Heart left ventricle (tissue), 16 donors: ENCODE measurements around the gene NAP1L4. TPM values are rescaled to one million over a fixed set of nuclear protein-coding genes. Genes with fewer than 3 reads are reported as not detected.

Experiments used
- ATAC-seq, 4 donors: fragments of 200-7000 bp; cut with Tn5 transposase; one replicate each; pipeline ENCODE4 v1.9.1; 2020 to 2022; ENCODE audit warnings: moderate library complexity in 4 of 4, mild to moderate bottlenecking in 3 of 4, moderate number of reproducible peaks in 1 of 4
- DNase-seq, 5 donors: peaks; one replicate each; pipeline ENCODE4 v3.0.0-alpha.2; 2020
- H3K27ac ChIP-seq, 12 donors: fragments of 200-600 bp; sonication (generic) in 4 of 12; one replicate each; pipeline versions ENCODE4 v1.5.0 to v1.8.0; 2016 to 2022; ENCODE audit warnings: mild to moderate bottlenecking in 2 of 12
- H3K27me3 ChIP-seq, 9 donors: fragments of 200-600 bp; sonication (generic) in 2 of 9; one replicate each; pipeline versions ENCODE4 v1.5.1 to v1.8.0; 2016 to 2022; ENCODE audit warnings: mild to moderate bottlenecking in 3 of 9
- H3K36me3 ChIP-seq, 9 donors: fragments of 200-600 bp; sonication (generic) in 2 of 9; one replicate each; pipeline versions ENCODE4 v1.5.0 to v1.8.0; 2018 to 2022; ENCODE audit warnings: mild to moderate bottlenecking in 2 of 9
- H3K4me1 ChIP-seq, 12 donors: fragments of 200-600 bp; sonication (generic) in 4 of 12; one replicate each; pipeline versions ENCODE4 v1.5.0 to v1.8.0; 2016 to 2022; ENCODE audit warnings: mild to moderate bottlenecking in 3 of 12
- H3K4me3 ChIP-seq, 12 donors: fragments of 200-600 bp; sonication (generic) in 4 of 12; one replicate each; pipeline versions ENCODE4 v1.5.0 to v1.8.0; 2017 to 2022; ENCODE audit warnings: mild to moderate bottlenecking in 9 of 12, moderate library complexity in 4 of 12
- H3K9me3 ChIP-seq, 12 donors: fragments of 200-600 bp; sonication (generic) in 4 of 12; one replicate each; pipeline versions ENCODE4 v1.5.0 to v1.8.0; 2016 to 2022; ENCODE audit warnings: mild to moderate bottlenecking in 1 of 12
- POLR2A ChIP-seq, 2 donors: fragments of 450-650 bp; IDR thresholded peaks; one replicate each; pipeline ENCODE4 v1.6.1; 2017; ENCODE audit warnings: antibody characterized with exemption in 2 of 2, mild to moderate bottlenecking in 2 of 2, moderate library complexity in 2 of 2
- WGBS, 4 donors: extraction: QIAGEN DNeasy Blood & Tissue Kit in 2 of 4; methylation state at CpG; one replicate each; pipeline versions ENCODE4 v1.1.5 to v1.1.7; 2013 to 2018; 5-methylcytosine and 5-hydroxymethylcytosine counted together
- intact Hi-C, 10 donors: fragments of 100-400 bp; cut with DNase I; formaldehyde crosslinking; loops; one replicate each; pipeline versions ENCODE4 v1.11.1 to v1.14.2; 2022
- polyA plus RNA-seq, 2 donors: library from polyadenylated mRNA; stranded (reverse); fragments of 200-250 nt; gene quantifications; one replicate each; pipeline ENCODE4 v1.2.3, GENCODE V29; 2013
- total RNA-seq, 9 donors: library from RNA; depleted of rRNA in 2 of 9; stranded (reverse); fragments of >200 nt in 2 of 9; fragmentation: NEBNext Ultra II Directional in 3 of 9; extraction: Animal tissue kit (Norgen Biotek cat#: 25700) in 3 of 9; gene quantifications; one replicate each; pipeline versions ENCODE4 v1.1.0 to v1.2.4, GENCODE V29; 2016 to 2023
- TF ChIP-seq, protein P1 (sequence below), 12 donors: fragments of 200-600 bp; sonication (generic) in 4 of 12; IDR thresholded peaks; one replicate each; pipeline versions ENCODE4 v1.5.0 to v1.8.0; 2018 to 2022; ENCODE audit warnings: antibody characterized with exemption in 12 of 12, mild to moderate bottlenecking in 5 of 12
- donor health status: ischemic (EF 13 %, LVEDD 7.1; RV severe dilation, severe dysfunction).
- donor health status: healthy with polysubstance abuse.
- donor health status: DM: no; HTN: yes; CAD: no.
- donor health status: DM: no; HTN: no; CAD: no.
- donor health status: ischemic (EF 25% LVEDD 6.9; RV normal size, moderate dysfunction).
- donor health status: ischemic (EF 25% LVEDD 5.7; RV mildly dilated, moderate dysfunction).
- donor health status: healthy.
- donor health status: DM: yes; HTN: yes; CAD: no.
- donor health status: ischemic (EF 35%, LVEDD 5.7; RV mildly dilated, moderate dysfunction).
- donor health status: nonischemic (EF 11% LVEDD 7.7; RV severe dilation, severe dysfunction).
- donor health status: DM: yes; HTN: yes; CAD: no.
- donor health status: PGD.
- donor health status: ischemic (EF 29% LVEDD 5.4; RV normal size, mild dysfunction).
- donor health status: nonischemic (EF 23%, LVEDD 6.1; RV moderate dilation, normal function).

NAP1L4 gene
- total and polyA plus RNA-seq, 11 donors: 119 to 216 (median 167) TPM

GRCh38 chr11:2929950-2930703 lies 62.0 kb downstream of the NAP1L4 start:
- peaks cover 7 to 43% (median 25%) of the 10 kb centered on the region in 9 donors for H3K27me3 ChIP-seq
- H3K27ac ChIP-seq: peak overlapping the region in 1 of 12 donors; percentile 73
- TF ChIP-seq, protein P1, sequence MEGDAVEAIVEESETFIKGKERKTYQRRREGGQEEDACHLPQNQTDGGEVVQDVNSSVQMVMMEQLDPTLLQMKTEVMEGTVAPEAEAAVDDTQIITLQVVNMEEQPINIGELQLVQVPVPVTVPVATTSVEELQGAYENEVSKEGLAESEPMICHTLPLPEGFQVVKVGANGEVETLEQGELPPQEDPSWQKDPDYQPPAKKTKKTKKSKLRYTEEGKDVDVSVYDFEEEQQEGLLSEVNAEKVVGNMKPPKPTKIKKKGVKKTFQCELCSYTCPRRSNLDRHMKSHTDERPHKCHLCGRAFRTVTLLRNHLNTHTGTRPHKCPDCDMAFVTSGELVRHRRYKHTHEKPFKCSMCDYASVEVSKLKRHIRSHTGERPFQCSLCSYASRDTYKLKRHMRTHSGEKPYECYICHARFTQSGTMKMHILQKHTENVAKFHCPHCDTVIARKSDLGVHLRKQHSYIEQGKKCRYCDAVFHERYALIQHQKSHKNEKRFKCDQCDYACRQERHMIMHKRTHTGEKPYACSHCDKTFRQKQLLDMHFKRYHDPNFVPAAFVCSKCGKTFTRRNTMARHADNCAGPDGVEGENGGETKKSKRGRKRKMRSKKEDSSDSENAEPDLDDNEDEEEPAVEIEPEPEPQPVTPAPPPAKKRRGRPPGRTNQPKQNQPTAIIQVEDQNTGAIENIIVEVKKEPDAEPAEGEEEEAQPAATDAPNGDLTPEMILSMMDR (IDR thresholded peaks at IDR 0.05): peak in 3 of 12 donors; percentile 40 to 48 (median 47)
- TF ChIP-seq POLR2A (IDR thresholded peaks at IDR 0.05): no peak
- H3K4me1 ChIP-seq: peaks cover 4 to 44% (median 17%) of the 10 kb centered on the region in 12 donors
- no peaks in the 10 kb centered on the region for H3K36me3 ChIP-seq
- peak overlapping the region; percentile 22 to 65 (median 50) for H3K4me3 ChIP-seq
- 6 to 9% (median 7%) methylated on average over 36 to 47 of the region's 47 CpGs for WGBS, 4 donors
- no peaks in the 10 kb centered on the region for H3K9me3 ChIP-seq
- intact Hi-C loops: no loop called here
- peak in 3 of 5 donors; percentile 36 to 61 (median 38) for DNase-seq
- peak in 3 of 4 donors; percentile 1 to 18 (median 15) for ATAC-seq

DNA sequence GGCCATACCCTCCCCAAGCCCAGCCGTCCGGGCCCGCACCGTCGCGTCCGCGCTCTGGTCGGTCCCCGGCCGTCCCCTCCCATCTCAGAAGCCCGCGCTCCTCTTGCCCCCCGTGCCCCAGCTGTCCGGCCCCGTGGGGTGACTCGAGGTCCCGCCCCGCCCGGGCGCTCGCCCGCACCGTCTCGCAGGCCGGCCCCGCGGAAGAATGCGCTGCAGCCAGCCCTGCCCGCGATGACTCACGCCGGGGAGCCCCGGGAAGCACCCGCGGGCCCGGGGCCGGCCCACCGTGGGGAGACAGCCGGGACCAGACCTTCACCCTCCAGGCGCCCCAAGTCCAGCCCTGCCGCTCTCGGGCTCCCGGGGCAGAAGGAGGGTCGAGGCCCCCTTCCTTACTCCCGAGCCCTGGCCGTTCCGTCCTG lies 62.6 kb downstream of the NAP1L4 start:
- no peaks in the 10 kb centered on the region for H3K9me3 ChIP-seq
- no peaks in the 10 kb centered on the region for H3K36me3 ChIP-seq
- peak overlapping the region in 1 of 12 donors; percentile 73 for H3K27ac ChIP-seq
- peaks cover 7 to 43% (median 25%) of the 10 kb centered on the region in 9 donors for H3K27me3 ChIP-seq
- DNase-seq (peak in 3 of 5 donors; percentile 51 to 76 (median 68)), ATAC-seq (peak in 2 of 4 donors; percentile 16 to 60)
- TF ChIP-seq POLR2A (IDR thresholded peaks at IDR 0.05): no peak
- TF ChIP-seq, protein P1 (IDR thresholded peaks at IDR 0.05): no peak
- WGBS, 4 donors: 1 to 3% (median 2%) methylated on average over 36 to 48 of the region's 48 CpGs
- intact Hi-C loops: no loop called here
- H3K4me1 ChIP-seq: peaks cover 4 to 44% (median 17%) of the 10 kb centered on the region in 12 donors
- H3K4me3 ChIP-seq: peak overlapping the region; percentile 36 to 65 (median 50)

GRCh38 chr11:2928605-2929530 lies 63.3 kb downstream of the NAP1L4 start, which contains the start of gene PHLDA2:
Gene PHLDA2 (minus strand): TSS chr11:2929420. CDS start chr11:2929364, 56 bp downstream.
- peaks cover 7 to 43% (median 25%) of the 10 kb centered on the region in 9 donors for H3K27me3 ChIP-seq
- peak within 1 kb of the TSS in 2 of 12 donors; percentile 40 to 73 for H3K27ac ChIP-seq
- intact Hi-C loops: no loop called here
- peaks cover 4 to 44% (median 17%) of the 10 kb centered on the region in 12 donors for H3K4me1 ChIP-seq
- DNase-seq (peak in 4 of 5 donors; percentile 54 to 75 (median 60)), ATAC-seq (peak in 2 of 4 donors; percentile 6 to 32)
- TF ChIP-seq POLR2A (IDR thresholded peaks at IDR 0.05): no peak
- TF ChIP-seq, protein P1 (IDR thresholded peaks at IDR 0.05): no peak
- no peaks in the 10 kb centered on the region for H3K9me3 ChIP-seq
- no peaks in the 10 kb centered on the region for H3K36me3 ChIP-seq
- H3K4me3 ChIP-seq: peak within 1 kb of the TSS; percentile 36 to 65 (median 50)
- 2 to 4% (median 2%) methylated on average over 47 to 112 of the region's 113 CpGs for WGBS, 4 donors
